ENCODE results near the gene KCNIP4.
A peak's percentile ranks its signal among the peaks of the same experiment; 100 is the strongest.

KCNIP4 gene

DNA sequence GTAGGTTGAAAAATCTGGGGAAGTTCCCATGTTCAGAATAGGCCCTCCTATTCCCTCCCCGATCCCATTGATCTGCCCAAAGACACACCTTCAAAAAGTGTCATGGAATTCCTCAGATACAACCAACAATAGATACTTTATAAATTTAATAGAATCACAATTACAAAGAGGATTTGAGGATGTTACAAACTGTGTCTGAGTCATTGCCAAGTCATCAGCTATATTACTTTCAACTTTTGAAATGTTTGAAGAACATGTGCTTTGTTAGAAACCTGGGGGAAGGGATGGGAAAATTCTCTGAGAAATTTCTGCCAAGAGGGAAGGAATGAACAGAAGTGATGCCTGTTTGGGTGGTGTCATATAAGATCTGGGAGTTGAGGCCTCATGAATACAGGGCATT lies 46.7 kb downstream of the KCNIP4 start:
- DNase-seq, result no peak

DNA sequence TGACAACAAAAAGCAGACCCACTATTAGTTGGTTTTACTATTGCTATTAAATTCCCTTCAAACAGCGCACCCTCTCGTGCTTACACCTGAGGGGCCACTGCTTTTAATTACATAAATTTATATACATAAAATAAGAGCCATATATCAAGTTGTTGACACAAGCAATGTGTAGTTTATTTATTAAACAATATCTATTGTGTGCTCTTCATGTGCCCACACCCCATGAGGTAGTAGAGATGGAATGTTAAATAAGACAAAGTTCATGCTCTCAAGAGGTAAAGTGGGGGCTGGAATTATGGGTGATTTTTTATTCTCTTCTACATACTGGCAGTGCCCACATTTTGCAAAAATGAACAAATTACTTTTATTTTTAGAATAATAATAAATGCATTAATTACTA lies 47.3 kb downstream of the KCNIP4 start:
- DNase-seq, result no peak

DNA sequence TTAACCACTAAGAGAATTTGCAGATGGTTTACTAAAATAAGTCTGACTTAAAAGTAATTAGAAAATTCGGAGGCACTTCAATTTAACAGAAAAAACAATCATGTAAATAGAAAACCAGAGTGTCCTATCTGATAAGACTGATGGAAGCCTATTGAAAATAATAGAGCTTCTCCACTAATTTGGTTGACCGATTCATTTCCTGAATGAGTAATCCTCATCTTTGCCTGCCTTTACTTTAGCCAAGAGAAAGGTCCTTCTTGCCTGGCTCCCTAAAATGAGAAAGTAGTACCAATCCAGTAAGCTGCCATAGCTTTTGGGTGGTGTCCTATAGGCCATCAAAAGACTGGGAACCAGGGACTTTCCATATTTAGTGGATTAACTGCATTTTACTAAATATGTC lies 48.4 kb downstream of the KCNIP4 start:
- DNase-seq, result no peak

DNA sequence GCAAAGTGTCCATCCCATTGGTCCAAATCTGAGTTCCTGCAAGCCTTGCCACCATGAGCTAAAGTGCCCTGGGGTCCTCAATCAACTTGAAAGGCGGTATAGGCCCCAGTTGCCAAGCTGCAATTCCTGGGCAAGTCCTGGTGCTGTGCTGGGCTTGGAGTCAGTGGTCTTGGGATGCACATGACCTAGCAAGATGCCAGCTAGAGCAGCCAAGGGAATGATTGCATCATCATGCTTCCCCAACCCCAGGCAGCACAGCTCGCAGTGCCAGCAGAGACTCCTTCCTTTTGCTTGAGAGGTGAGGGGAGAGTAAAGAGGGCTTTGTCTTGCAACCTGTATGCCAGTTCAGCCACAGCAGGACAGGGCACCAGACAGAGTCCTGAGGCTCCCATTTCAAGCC lies 50.5 kb downstream of the KCNIP4 start:
- no peak for DNase-seq

DNA sequence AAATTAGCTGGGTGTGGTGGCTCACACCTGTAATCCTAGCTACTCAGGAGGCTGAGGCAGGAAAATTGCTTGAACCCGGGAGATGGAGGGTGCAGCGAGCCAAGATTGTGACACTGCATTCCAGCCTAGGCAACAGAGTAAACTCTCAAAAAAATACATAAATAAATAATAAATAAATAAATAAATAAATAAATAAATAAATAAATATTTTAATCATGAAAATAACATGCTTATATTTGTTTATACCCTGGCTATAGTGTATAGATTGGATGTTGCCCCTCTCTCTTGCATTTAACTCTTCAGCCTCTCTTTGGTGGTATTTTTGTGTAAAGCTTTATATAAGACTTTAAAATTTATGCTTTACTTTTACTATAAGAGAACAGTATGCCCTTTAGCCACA lies 51.8 kb downstream of the KCNIP4 start:
- DNase-seq, result no peak

DNA sequence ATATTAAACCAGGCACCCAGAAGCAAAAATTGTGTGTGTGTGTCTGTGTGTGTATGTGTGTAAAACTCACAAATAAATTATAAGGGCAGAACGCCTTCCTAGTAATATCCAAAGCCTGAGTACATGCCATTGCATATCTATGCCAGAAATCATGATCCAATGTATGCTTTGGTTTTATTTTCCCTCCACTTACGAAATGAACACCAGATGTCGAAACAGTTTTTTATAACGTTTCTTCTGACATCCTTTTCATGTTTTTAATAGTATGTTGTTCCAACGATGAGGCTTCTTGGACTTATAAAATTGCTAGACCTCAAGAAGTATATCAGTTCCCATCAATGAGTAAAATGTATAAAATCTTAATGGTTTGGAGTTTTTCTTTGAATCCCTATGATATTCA lies 55.4 kb downstream of the KCNIP4 start:
- no peak for DNase-seq

DNA sequence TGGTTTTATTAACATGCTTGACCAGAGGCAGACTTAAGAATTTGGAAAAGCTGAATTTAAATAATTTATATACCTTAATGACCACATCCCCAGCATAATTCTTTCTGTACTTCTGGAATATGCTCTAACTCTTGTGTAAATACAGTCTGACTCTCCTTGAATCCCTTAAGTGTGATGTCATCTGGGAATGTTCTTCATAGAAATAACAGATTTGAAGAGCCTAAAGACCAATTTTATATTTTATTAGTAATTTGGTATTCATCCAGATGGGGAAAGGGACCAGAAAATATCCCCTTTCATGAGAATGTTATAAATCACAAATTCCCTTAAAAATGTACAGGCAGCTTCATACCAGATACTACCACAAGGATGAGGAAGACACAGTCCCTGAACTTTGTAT lies 58.3 kb downstream of the KCNIP4 start:
- no peak for DNase-seq

DNA sequence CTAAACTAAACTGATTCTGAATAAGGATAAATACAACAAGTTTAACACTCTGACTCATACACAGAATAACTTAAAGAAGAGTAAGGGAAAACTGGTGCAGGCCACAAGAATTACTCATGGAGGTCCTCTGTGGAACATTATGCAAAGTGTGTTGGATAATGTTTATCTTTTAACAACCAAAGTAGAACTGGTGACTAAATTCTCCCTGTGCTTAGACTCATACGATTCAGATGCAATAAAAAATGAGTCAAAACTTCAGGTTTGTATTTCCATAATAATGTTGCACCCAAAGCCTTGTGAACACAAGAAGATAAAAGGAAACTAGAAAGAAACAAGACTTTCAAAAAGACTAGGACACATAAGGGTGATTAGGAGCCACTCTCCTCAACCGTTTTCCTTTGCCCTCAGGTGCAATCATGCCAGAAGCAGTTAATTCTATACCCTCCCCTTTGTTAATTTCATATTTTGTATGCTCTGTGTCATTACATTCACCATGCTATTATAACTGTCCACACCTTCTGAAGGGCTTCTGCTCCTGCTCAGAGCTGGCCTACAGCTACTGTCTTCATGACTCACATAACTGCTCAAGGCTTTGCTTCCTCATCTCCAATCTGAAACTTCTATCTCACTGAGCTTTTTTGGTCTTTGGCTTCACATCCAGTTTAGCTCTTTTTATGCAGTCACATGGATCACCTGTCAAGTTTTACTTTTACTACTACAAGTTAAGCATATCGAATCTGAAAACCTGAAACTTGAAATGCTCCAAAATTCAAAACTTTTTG lies 60.2 kb downstream of the KCNIP4 start:
- peak in 1 of 58 donors; percentile 10 for DNase-seq

DNA sequence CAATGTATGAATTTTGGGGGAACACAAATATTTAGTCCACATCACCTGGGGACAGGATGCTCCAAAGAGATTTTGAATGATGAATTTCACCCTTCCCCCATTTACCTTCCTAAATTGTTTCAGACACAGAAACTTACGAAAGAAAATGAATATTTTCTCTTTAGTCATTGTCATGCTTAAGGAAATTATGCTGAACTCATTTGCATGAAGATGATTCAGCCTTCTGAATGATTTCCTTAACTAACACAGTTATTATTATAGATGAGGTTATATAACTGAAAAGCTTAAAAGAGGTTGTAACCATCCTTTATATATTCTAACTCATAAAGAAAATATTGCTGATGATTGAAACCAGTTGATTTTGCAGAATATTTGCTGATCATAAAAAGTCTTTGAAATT lies 61.1 kb downstream of the KCNIP4 start:
- DNase-seq, result no peak

DNA sequence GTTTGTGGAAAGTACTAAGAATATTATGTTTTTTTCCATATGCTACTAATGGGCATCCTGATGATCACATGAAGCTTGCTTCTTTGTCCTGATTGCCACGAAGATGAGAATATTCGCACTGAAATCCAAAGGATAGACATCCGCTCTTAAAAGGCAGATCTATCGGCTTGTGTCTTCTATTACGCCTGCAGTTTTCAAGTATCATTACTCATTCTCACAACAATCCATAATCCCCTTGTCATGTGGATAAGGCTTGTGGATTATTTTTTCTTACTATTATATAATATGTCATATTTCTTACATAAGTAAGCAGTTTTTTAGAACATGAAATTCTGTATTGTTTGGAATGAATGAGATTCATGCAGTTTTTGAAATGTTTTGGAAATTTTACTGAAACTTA lies 62.8 kb downstream of the KCNIP4 start:
- DNase-seq, result no peak

DNA sequence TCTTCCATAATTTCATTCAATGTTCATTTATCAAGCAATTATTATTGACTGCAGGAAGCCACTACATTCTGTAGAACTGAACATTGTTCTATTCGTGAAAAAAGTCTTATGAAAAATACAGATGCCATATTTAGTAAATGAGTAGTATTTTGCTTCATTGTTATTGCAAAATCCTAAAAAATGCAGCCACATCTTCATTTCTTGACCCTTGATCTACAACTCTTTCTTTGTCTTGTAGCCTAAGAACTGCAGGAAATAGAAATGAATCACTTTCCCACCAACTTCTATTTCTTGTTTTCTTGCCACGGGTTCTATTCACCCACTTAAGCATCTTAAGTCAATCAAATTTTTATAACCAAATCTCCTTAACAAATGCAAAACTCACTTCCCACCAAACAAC lies 63.3 kb downstream of the KCNIP4 start:
- DNase-seq, result no peak

DNA sequence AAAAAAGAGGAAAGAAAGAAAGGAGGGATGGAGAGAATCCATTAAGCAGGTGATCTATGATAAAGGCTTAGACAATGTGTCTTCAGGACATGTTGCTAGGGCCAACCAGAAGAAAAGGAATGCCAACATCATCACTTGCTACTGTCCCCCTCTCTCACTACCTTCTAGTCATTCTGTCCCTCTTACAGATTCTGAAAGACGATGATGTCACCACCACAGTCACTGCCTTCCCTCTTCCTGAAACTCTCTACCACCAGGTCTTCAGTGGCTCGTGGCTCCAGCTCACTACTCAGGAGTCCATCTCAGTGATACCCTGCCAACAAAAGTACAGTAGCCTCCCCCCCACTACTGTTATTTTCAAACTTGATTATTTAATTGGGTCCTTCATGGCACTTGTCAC lies 64.0 kb downstream of the KCNIP4 start:
- no peak for DNase-seq

DNA sequence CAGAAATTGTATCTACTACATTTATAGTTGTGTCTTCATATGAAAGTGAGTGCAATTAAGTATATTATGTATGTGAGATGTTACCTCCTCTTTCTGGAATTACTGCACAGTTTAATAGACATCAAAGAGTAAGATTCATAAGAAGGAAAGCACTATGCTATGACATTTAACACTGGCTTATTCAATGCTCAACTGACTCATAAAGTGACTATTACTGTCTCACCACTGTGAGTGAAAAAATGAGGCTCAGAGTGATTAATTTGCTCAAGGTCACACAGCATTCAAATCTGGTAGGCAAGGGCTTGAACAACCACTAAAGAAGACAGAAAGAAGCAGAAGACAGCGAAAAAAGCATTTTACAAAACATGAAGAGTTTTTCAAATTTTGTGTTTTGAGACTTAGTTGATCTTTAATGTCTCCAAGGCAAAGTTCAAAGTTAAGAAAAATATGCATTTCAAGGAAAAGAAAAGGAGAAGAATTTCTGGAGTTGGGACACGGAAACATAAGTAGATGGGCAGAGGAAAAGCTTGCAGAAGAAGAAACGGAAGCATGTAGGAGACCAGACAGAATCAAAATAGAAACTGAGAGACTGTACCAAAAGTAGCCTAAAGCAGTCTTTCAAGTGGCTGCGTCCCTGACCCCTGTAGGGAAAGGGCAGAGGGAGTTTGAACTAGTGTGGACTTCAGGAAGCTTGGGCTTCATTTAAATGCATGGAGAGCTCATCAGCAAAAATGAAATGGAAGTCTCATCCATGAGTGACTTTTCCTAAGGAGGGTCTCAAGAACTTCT lies 66.3 kb downstream of the KCNIP4 start:
- no peak for DNase-seq

DNA sequence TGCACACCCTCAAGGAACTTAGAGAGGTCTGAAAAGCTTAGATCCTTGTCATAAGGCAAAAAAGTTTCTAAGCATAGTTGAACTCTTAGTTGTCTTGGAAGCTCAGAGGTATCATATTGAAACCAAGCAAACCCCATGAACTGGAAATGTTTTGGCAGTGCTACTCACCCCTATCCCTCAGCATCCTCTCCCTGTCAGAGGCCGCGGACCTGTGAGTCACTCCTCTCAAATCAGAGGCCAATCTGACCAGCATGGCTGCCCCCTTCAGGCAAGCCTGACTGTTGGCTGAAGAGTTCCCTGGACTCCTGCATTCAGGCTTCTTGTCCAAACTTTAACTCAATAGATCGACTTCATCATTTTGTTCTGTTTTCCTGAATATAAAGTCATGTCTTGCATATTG lies 69.4 kb downstream of the KCNIP4 start:
- no peak for DNase-seq

DNA sequence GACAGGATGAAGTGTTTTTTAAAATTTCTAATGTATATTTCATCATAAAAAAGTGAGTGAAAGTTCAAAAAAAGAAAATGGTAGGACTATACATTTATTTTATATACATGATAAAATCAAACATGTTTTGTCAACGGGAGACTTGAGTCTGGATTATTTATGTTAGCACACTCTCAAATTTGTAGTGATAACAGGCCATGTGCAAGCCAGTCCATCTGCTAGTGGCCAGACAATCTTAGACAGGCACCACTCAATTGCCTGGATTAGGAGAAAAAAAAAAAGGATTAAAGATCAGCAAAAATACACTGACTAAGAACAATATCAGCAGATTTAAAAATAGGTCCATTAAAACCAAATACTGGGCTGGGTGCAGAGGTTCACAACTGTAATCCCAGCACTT lies 71.9 kb downstream of the KCNIP4 start:
- no peak for DNase-seq

DNA sequence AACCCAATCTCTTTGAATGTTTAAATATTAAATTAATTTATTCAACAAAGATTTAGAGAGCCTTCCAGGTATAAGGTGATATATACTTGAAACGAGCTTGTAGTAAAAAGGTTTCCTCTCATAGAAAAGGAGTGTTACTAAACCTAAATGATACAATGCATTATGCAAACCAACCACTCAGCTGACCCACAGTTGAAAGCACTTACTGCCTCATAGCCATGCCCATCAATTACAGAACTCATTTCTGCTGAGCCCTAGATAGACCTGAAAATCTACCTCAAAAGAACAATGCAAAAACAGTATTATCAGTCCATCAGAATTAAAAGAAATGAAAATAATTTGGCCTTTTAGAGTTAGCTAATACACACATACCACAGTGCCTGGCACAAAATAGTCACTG lies 75.4 kb downstream of the KCNIP4 start:
- DNase-seq, result no peak

DNA sequence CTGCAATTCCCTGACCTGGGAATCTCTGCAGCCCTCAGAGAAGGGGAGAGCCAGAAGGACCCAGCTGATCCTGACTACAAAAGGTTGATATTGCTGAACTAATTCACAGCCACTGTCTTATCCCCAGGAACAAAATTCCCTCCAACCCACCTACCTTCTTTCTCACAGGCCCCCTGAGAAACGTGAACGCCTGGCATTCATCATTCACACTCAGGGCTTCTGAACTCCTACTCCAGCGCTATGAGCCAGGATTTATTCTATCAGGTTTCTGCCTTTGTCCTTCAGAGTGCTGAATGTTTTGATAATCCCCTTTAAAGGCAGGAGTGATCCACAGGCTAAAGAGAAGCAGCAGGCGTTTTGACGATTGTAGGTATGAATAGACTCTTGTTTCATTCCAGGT lies 76.5 kb downstream of the KCNIP4 start:
- DNase-seq, result no peak

DNA sequence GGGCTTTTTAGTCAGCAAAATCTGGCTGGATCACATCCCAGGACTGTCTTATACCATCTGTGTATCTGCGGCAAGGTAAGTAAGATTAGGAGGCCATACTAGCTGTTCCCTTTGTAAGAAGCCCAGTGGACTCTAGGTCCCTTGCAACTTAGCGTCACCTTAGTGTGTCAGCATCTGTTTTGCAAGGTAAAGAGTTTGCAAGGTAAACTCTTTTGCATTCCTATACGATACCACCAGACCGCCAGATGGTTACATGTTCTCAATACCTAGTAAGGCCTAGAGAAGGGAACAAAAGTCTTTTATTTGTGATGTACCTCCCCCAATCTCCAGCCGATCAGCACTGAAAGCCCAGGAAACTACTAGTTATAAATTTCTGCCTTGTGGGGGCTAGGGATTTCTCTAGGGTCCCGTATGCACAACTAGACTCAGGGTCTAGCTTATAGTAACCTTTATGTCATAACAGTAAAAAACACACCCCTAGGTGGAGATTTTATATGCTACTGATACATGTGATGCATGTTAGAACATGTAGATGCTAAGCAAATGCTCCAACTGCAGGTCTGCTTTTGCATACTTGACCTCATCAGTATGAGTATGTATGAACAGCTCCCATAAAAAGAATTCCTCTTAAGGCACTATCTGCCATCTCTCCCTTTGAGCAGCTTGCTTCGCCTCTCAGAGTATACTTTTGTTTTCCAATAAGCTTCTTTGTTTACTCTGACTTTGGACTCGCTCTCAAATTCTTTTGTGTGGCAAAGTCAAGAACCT lies 78.4 kb downstream of the KCNIP4 start:
- no peak for DNase-seq

DNA sequence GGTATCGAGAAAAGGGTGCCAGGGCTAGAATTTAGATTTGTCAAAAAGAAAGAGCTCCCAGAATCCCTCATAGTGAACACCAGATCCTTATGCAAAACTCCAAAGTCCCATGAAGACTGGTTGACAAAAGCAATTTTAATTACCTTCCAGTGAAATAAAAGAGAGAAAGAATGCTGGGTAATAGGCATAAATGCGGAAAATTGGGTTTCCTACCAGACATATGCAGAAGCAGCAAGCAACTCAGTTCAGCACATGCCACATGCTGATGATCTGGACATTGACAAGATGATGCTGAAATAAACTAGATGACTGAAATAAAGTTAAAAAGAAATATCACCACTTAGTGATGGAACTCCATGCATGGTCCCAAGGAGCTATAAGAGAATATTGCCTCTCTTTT lies 83.9 kb downstream of the KCNIP4 start:
- no peak for DNase-seq

DNA sequence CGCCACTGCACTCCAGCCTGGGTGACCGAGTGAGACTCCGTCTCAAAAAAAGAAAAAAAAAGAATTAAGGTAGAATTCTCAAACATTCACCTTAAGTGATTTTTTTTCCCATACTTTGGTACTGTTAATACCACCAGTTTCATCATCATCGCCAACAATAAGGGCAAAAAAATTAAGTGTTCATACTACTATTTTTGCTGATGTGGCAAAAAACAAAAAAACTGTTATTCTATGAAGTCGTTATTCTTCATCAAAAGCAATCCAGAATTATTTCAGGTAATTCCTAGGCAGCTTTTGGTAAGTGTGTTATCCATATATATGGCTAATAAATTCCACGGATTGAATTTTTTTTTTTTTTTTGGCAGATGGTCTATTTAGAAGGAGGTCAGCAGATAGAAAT lies 85.7 kb downstream of the KCNIP4 start:
- DNase-seq, result no peak

DNA sequence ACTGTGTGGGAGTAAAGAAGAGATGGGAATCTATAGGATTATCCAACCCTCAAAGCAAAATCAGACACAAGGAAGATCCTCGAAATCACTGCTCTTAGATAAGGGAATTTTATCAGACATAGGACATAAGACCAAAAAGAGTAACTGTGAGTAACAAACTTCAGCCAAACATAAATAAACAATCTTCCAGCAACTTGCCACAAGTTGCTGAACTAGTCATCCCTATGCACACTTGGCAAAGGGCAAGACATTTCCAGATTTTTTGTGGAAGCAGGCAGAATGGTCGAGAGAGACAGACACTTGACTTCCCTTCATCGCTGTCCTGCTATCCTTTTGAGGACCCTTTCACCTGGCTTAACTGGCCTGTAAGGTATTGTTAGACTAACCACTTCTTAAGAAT lies 89.6 kb downstream of the KCNIP4 start:
- no peak for DNase-seq

DNA sequence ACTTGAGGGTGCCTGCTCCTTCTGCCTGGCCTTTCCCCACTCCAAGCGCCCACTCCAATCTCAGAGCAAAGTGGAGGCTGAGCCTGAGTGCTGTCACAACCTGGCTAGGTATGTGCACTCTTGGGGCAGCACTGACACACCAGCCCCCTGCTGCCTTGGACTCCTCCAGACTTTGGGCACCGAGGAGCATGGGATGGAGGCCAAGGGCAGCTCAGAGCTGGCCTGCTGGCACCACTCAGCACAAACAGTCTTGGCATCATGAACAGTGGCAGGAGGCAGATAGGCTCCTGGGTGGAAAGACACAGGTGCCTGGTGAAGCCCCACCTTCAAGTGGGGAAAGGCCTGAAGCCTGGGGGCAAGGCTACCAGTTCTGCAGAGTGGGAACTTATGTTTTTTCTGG lies 91.8 kb downstream of the KCNIP4 start:
- no peak for DNase-seq
